GM18858 (cell line): ENCODE data around the gene ACTR3.
"Not testable (repeated sequence)": the region's sequence is repeated elsewhere in the genome, so short reads cannot be mapped to it uniquely, and the experiment has no call there.

Source experiments
- ATAC-seq: cut with Tn5 transposase; IDR thresholded peaks from one replicate; pipeline ENCODE4 v1.9.1; 2021; ENCODE audit not compliant: unreplicated experiment

ACTR3 gene

GRCh38 chr2:113889471-113890252 is at the start of gene ACTR3:
ACTR3 (plus strand) TSS chr2:113890089; CDS start chr2:113890280, 191 bp downstream.
- ATAC-seq, result peak; percentile 28

- no peak for ATAC-seq
These were observed 49.4 kb upstream of the ACTR3 start for GRCh38 chr2:113840518-113840917.

- no peak for ATAC-seq
These were observed 46.8 kb upstream of the ACTR3 start for GRCh38 chr2:113842919-113843736.

- ATAC-seq, result not testable (repeated sequence)
These were observed 46.2 kb upstream of the ACTR3 start for GRCh38 chr2:113843737-113844050.

- no peak for ATAC-seq
These were observed 44.6 kb upstream of the ACTR3 start for GRCh38 chr2:113845261-113845660.

GRCh38 chr2:113845796-113846195 is 44.1 kb upstream of the ACTR3 start:
- ATAC-seq, result not testable (repeated sequence)

GRCh38 chr2:113846429-113846828 is 43.5 kb upstream of the ACTR3 start:
- ATAC-seq, result no peak

GRCh38 chr2:113847144-113847543 is 42.7 kb upstream of the ACTR3 start:
- peak; percentile 49 for ATAC-seq

GRCh38 chr2:113848758-113849415 is 41.0 kb upstream of the ACTR3 start:
- ATAC-seq, result peak; percentile 76

- no peak for ATAC-seq
These were observed 39.2 kb upstream of the ACTR3 start for GRCh38 chr2:113850687-113851086.

GRCh38 chr2:113851640-113852039 is 38.2 kb upstream of the ACTR3 start:
- no peak for ATAC-seq

- ATAC-seq, result no peak
These were observed 35.7 kb upstream of the ACTR3 start for GRCh38 chr2:113854208-113854607.

- peak; percentile 29 for ATAC-seq
These were observed 34.7 kb upstream of the ACTR3 start for GRCh38 chr2:113854970-113855740.

GRCh38 chr2:113857464-113857863 is 32.4 kb upstream of the ACTR3 start:
- no peak for ATAC-seq

GRCh38 chr2:113858764-113859163 is 31.1 kb upstream of the ACTR3 start:
- ATAC-seq, result no peak

GRCh38 chr2:113861740-113862139 is 28.1 kb upstream of the ACTR3 start:
- no peak for ATAC-seq

- ATAC-seq, result no peak
These were observed 26.7 kb upstream of the ACTR3 start for GRCh38 chr2:113863144-113863543.

- ATAC-seq, result no peak
These were observed 22.3 kb upstream of the ACTR3 start for GRCh38 chr2:113867571-113867970.

GRCh38 chr2:113869253-113869652 is 20.6 kb upstream of the ACTR3 start:
- no peak for ATAC-seq

- no peak for ATAC-seq
These were observed 17.7 kb upstream of the ACTR3 start for GRCh38 chr2:113872201-113872600.

GRCh38 chr2:113873867-113874266 is 16.0 kb upstream of the ACTR3 start:
- no peak for ATAC-seq
